Bone marrow (tissue), 2 donors: ENCODE results near the gene TP53AIP1.

Experiments used
- DNase-seq, 2 donors: peaks; one replicate each; lab custom pipeline; 2025; lab: John Stamatoyannopoulos, UW

The TP53AIP1 gene

GRCh38 chr11:128943428-128943976 is 831 bp upstream of the TP53AIP1 start:
- DNase-seq: no peak

GRCh38 chr11:128942272-128942612 is 429 bp downstream of the TP53AIP1 start:
- no peak for DNase-seq

- DNase-seq: no peak
These were observed 949 bp downstream of the TP53AIP1 start for GRCh38 chr11:128941573-128942271.

- no peak for DNase-seq
These were observed 1.6 kb downstream of the TP53AIP1 start for GRCh38 chr11:128941110-128941509.

- no peak for DNase-seq
These were observed 2.1 kb downstream of the TP53AIP1 start for GRCh38 chr11:128940603-128941002.

- no peak for DNase-seq
These were observed 2.5 kb downstream of the TP53AIP1 start for GRCh38 chr11:128940156-128940555.

GRCh38 chr11:128939591-128939990 is 3.1 kb downstream of the TP53AIP1 start:
- DNase-seq: no peak

- no peak for DNase-seq
These were observed 4.3 kb downstream of the TP53AIP1 start for GRCh38 chr11:128938156-128938885.

GRCh38 chr11:128937480-128937879 is 5.2 kb downstream of the TP53AIP1 start:
- no peak for DNase-seq

GRCh38 chr11:128936606-128937251 is 5.9 kb downstream of the TP53AIP1 start:
- no peak for DNase-seq

GRCh38 chr11:128934926-128935325 is 7.7 kb downstream of the TP53AIP1 start:
- DNase-seq: no peak

- DNase-seq: no peak
These were observed 8.3 kb downstream of the TP53AIP1 start for GRCh38 chr11:128934351-128934750.

GRCh38 chr11:128933481-128934178 is 9.0 kb downstream of the TP53AIP1 start:
- peak in 1 of 2 donors; percentile 87 for DNase-seq

GRCh38 chr11:128931668-128932067 is 11.0 kb downstream of the TP53AIP1 start:
- no peak for DNase-seq

GRCh38 chr11:128931066-128931465 is 11.6 kb downstream of the TP53AIP1 start:
- DNase-seq: no peak

GRCh38 chr11:128929991-128930390 is 12.7 kb downstream of the TP53AIP1 start:
- no peak for DNase-seq

GRCh38 chr11:128929468-128929867 is 13.2 kb downstream of the TP53AIP1 start:
- no peak for DNase-seq

GRCh38 chr11:128928400-128928799 is 14.3 kb downstream of the TP53AIP1 start:
- peak in 1 of 2 donors; percentile 66 for DNase-seq

- peak in 1 of 2 donors; percentile 6 for DNase-seq
These were observed 14.9 kb downstream of the TP53AIP1 start for GRCh38 chr11:128927683-128928336.

- no peak for DNase-seq
These were observed 15.6 kb downstream of the TP53AIP1 start for GRCh38 chr11:128927108-128927461.

GRCh38 chr11:128926437-128927107 is 16.1 kb downstream of the TP53AIP1 start:
- DNase-seq: no peak
